Trophoblast cell (in vitro differentiated cells and primary cell): ENCODE measurements around the gene MYO5B.
"Not testable (repeated sequence)": the region's sequence is repeated elsewhere in the genome, so short reads cannot be mapped to it uniquely, and the experiment has no call there.

Source experiments
- DNase-seq, 2 donors: peaks; one replicate each; pipeline ENCODE4 v3.0.0-alpha.2; 2016
- H2AFZ ChIP-seq: 2 replicates; pipeline ENCODE4 v1.6.1; 2013; ENCODE audit warnings: low read length, moderate library complexity, mild to moderate bottlenecking; ENCODE audit not compliant: insufficient read depth, poor library complexity
- H2AK5ac ChIP-seq: 2 replicates; pipeline ENCODE4 v1.6.1; 2013; ENCODE audit warnings: mild to moderate bottlenecking, low read length
- H2BK120ac ChIP-seq: 2 replicates; pipeline ENCODE4 v1.6.1; 2013; ENCODE audit warnings: low read length, mild to moderate bottlenecking, moderate library complexity; ENCODE audit not compliant: insufficient read depth, poor library complexity
- H2BK12ac ChIP-seq: 2 replicates; pipeline ENCODE4 v1.6.1; 2013; ENCODE audit warnings: mild to moderate bottlenecking, low read length, moderate library complexity
- H2BK5ac ChIP-seq: 2 replicates; pipeline ENCODE4 v1.6.1; 2013; ENCODE audit warnings: low read length, low read depth, moderate library complexity, mild to moderate bottlenecking; ENCODE audit not compliant: poor library complexity
- H3K14ac ChIP-seq: 2 replicates; pipeline ENCODE4 v1.6.1; 2013; ENCODE audit warnings: mild to moderate bottlenecking, low read length
- H3K18ac ChIP-seq: 2 replicates; pipeline ENCODE4 v1.6.1; 2013; ENCODE audit warnings: mild to moderate bottlenecking, low read length
- H3K23ac ChIP-seq: 2 replicates; pipeline ENCODE4 v1.6.1; 2013; ENCODE audit warnings: low read length
- H3K27ac ChIP-seq: 2 replicates; pipeline ENCODE4 v1.5.1; 2013; ENCODE audit warnings: low read depth, mild to moderate bottlenecking, inconsistent platforms, low read length, moderate library complexity
- H3K27me3 ChIP-seq: 2 replicates; pipeline ENCODE4 v1.6.1; 2013; ENCODE audit warnings: inconsistent platforms, mild to moderate bottlenecking, low read length, moderate library complexity; ENCODE audit not compliant: insufficient read depth
- H3K36me3 ChIP-seq, 2 experiments: 1 replicate in 1 of 2; 2 replicates in 1 of 2; pipeline ENCODE4 v1.6.1; 2013; ENCODE audit warnings: low read length in 2 of 2, mild to moderate bottlenecking in 2 of 2, moderate library complexity in 1 of 2; ENCODE audit not compliant: insufficient read depth in 2 of 2, control insufficient read depth in 1 of 2
- H3K4ac ChIP-seq: 2 replicates; pipeline ENCODE4 v1.6.1; 2013; ENCODE audit warnings: low read depth, mild to moderate bottlenecking, low read length, moderate library complexity
- H3K4me1 ChIP-seq, 2 experiments: 1 replicate in 1 of 2; 2 replicates in 1 of 2; pipeline ENCODE4 v1.6.1; 2013; ENCODE audit warnings: low read length in 2 of 2, mild to moderate bottlenecking in 2 of 2, moderate library complexity in 1 of 2; ENCODE audit not compliant: insufficient read depth in 2 of 2, control insufficient read depth in 1 of 2
- H3K4me2 ChIP-seq: 2 replicates; pipeline ENCODE4 v1.6.1; 2013; ENCODE audit warnings: inconsistent platforms, mild to moderate bottlenecking, low read length, moderate library complexity
- H3K4me3 ChIP-seq: 2 replicates; pipeline ENCODE4 v1.5.1; 2013; ENCODE audit warnings: mild to moderate bottlenecking, low read depth, low read length, inconsistent platforms
- H3K79me1 ChIP-seq: one replicate; pipeline ENCODE4 v1.6.1; 2013; ENCODE audit warnings: low read length
- H3K79me2 ChIP-seq: 2 replicates; pipeline ENCODE4 v1.6.1; 2013; ENCODE audit warnings: low read length, mild to moderate bottlenecking; ENCODE audit not compliant: control insufficient read depth, insufficient read depth, poor library complexity
- H3K9ac ChIP-seq: 2 replicates; pipeline ENCODE4 v1.6.1; 2013; ENCODE audit warnings: mild to moderate bottlenecking, low read length
- H3K9me3 ChIP-seq: 2 replicates; pipeline ENCODE4 v1.6.1; 2013; ENCODE audit warnings: low read depth, mild to moderate bottlenecking, control low read depth, inconsistent platforms, low read length; ENCODE audit not compliant: insufficient read depth
- H4K12ac ChIP-seq: 2 replicates; pipeline ENCODE4 v1.6.1; 2013; ENCODE audit warnings: low read depth, mild to moderate bottlenecking, low read length, moderate library complexity
- H4K8ac ChIP-seq: 2 replicates; pipeline ENCODE4 v1.6.1; 2013; ENCODE audit warnings: low read depth, mild to moderate bottlenecking, low read length, moderate library complexity
- H4K91ac ChIP-seq: one replicate; pipeline ENCODE4 v1.6.1; 2013; ENCODE audit warnings: low read depth, mild to moderate bottlenecking, low read length, moderate library complexity
- WGBS: extraction: QIAGEN DNeasy Blood & Tissue Kit; methylation state at CpG from one replicate; pipeline ENCODE4 v1.1.7; 2013; ENCODE audit warnings: missing lambda C conversion rate; ENCODE audit not compliant: insufficient read length, insufficient coverage; ENCODE audit errors: extremely low coverage; 5-methylcytosine and 5-hydroxymethylcytosine counted together

Gene MYO5B

GRCh38 chr18:49799806-49800205 is 395.1 kb downstream of the MYO5B start:
- H3K9ac ChIP-seq, H4K12ac ChIP-seq, H2BK12ac ChIP-seq, H2AK5ac ChIP-seq, H3K4me2 ChIP-seq, DNase-seq, H3K18ac ChIP-seq, H2AFZ ChIP-seq, H3K27me3 ChIP-seq, H3K14ac ChIP-seq, H3K23ac ChIP-seq, H3K79me2 ChIP-seq, H3K4me1 ChIP-seq, H2BK120ac ChIP-seq, H3K4me3 ChIP-seq, H3K27ac ChIP-seq, H4K8ac ChIP-seq, H3K36me3 ChIP-seq, H3K9me3 ChIP-seq, H4K91ac ChIP-seq, H3K4ac ChIP-seq, H3K79me1 ChIP-seq, H2BK5ac ChIP-seq: not testable (repeated sequence)
- WGBS = no CpG with 5 or more reads among the region's 29 CpGs

- Histone ChIP-seq H2BK12ac (no peak overlapping the region), H3K4me2 (no peak overlapping the region), H2BK120ac (no peak overlapping the region), H3K18ac (no peak overlapping the region), H3K4me1 (no peaks in the 10 kb centered on the region), H2BK5ac (no peak overlapping the region), H4K91ac (no peak overlapping the region), H3K23ac (no peak overlapping the region), H3K27me3 (no peaks in the 10 kb centered on the region), H3K9ac (no peak overlapping the region), H2AK5ac (no peak overlapping the region), H3K36me3 (peaks cover 5 to 6% of the 10 kb centered on the region in 2 experiments), H3K4ac (no peak overlapping the region), H3K4me3 (no peak overlapping the region), H3K27ac (no peak overlapping the region), H3K79me1 (no peaks in the 10 kb centered on the region), H2AFZ (no peak overlapping the region), H3K14ac (no peak overlapping the region), H3K9me3 (peaks cover 2% of the 10 kb centered on the region), H3K79me2 (no peaks in the 10 kb centered on the region), H4K12ac (no peak overlapping the region), H4K8ac (no peak overlapping the region)
- WGBS = no CpG with 5 or more reads among the region's 4 CpGs
- no peak for DNase-seq
Observed at GRCh38 chr18:49798001-49798400, 396.9 kb downstream of the MYO5B start.

- no peaks in the 10 kb centered on the region for H3K79me1 ChIP-seq
- H3K9ac ChIP-seq = no peak overlapping the region
- H2AFZ ChIP-seq = no peak overlapping the region
- no peak overlapping the region for H2BK120ac ChIP-seq
- no peak overlapping the region for H4K91ac ChIP-seq
- no peak overlapping the region for H4K8ac ChIP-seq
- no peak overlapping the region for H4K12ac ChIP-seq
- 100% methylated on average over 1 of the region's 7 CpGs for WGBS
- no peaks in the 10 kb centered on the region for H3K27me3 ChIP-seq
- no peak overlapping the region for H3K4me2 ChIP-seq
- H3K36me3 ChIP-seq = peaks cover under 1 to 6% of the 10 kb centered on the region in 2 experiments
- H3K27ac ChIP-seq = no peak overlapping the region
- no peaks in the 10 kb centered on the region for H3K4me1 ChIP-seq
- H3K4me3 ChIP-seq = no peak overlapping the region
- H3K79me2 ChIP-seq = no peaks in the 10 kb centered on the region
- H3K14ac ChIP-seq = no peak overlapping the region
- no peak for DNase-seq
- H3K9me3 ChIP-seq = peaks cover 2% of the 10 kb centered on the region
- no peak overlapping the region for H2AK5ac ChIP-seq
- H3K18ac ChIP-seq = no peak overlapping the region
- H3K4ac ChIP-seq = no peak overlapping the region
- no peak overlapping the region for H2BK5ac ChIP-seq
- H3K23ac ChIP-seq = no peak overlapping the region
- no peak overlapping the region for H2BK12ac ChIP-seq
Observed at GRCh38 chr18:49795612-49796552, 399.1 kb downstream of the MYO5B start.

GRCh38 chr18:49794743-49795142 is 400.2 kb downstream of the MYO5B start:
- Histone ChIP-seq H3K9ac (no peak overlapping the region), H4K8ac (no peak overlapping the region), H3K14ac (no peak overlapping the region), H2BK120ac (no peak overlapping the region), H2BK12ac (no peak overlapping the region), H3K79me1 (no peaks in the 10 kb centered on the region), H3K27ac (no peak overlapping the region), H3K4me2 (no peak overlapping the region), H3K79me2 (no peaks in the 10 kb centered on the region), H3K4me1 (no peaks in the 10 kb centered on the region), H3K4me3 (no peak overlapping the region), H4K91ac (no peak overlapping the region), H3K18ac (no peak overlapping the region), H2AFZ (no peak overlapping the region), H3K9me3 (peaks cover 2% of the 10 kb centered on the region), H2BK5ac (no peak overlapping the region), H2AK5ac (no peak overlapping the region), H3K4ac (no peak overlapping the region), H3K23ac (no peak overlapping the region), H3K36me3 (peaks cover 2 to 6% of the 10 kb centered on the region in 2 experiments), H3K27me3 (no peaks in the 10 kb centered on the region), H4K12ac (no peak overlapping the region)
- no peak for DNase-seq
- WGBS = no CpG with 5 or more reads among the region's 3 CpGs
